Stimulated activated CD4-positive, alpha-beta T cell treated with anti-CD3 and anti-CD28 coated beads, Interleukin-12 subunit alpha, Interleukin-12 subunit beta, amount 100 ng/mL, for 4 hours (primary cell): ENCODE results near the gene XCL2.

ENCODE experiments used
- DNase-seq: peaks from one replicate; pipeline ENCODE4 v3.0.0-alpha.2; 2020

Gene XCL2

DNA sequence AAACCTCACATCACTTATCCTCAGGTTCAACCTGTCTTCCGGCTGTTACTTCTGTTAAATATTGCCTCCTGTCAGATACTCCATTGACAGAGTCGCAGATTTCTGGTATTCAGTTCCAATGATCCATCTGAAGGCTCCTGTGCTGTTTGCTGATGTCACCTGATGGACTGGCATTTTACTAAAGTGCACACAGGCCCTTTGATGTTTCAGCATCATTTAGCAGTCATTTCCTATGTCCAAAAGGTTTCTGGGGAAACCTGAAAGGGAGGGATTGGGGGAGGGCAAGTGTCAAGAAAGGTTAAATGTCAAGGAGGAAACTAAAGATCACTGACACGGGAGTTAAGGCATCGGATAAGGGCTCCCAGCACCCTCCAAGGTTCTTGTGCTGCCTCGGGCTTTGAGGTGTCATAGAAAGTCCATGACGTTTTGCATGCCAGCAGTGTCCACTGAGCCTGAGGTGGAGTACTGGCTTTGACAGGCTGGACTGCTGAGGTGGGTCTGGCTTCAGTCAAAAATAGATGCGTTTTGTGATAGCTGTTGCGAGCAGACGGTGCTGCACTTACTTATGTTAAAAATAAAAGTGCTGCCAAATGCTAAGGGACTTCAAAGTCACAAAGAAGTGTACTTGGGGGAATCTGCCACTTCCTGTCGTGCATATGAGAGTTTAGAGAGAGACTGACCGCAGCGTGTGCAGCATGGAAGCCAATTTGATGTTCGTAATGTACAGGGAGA is 30.8 kb downstream of the XCL2 start:
- DNase-seq, result no peak

DNA sequence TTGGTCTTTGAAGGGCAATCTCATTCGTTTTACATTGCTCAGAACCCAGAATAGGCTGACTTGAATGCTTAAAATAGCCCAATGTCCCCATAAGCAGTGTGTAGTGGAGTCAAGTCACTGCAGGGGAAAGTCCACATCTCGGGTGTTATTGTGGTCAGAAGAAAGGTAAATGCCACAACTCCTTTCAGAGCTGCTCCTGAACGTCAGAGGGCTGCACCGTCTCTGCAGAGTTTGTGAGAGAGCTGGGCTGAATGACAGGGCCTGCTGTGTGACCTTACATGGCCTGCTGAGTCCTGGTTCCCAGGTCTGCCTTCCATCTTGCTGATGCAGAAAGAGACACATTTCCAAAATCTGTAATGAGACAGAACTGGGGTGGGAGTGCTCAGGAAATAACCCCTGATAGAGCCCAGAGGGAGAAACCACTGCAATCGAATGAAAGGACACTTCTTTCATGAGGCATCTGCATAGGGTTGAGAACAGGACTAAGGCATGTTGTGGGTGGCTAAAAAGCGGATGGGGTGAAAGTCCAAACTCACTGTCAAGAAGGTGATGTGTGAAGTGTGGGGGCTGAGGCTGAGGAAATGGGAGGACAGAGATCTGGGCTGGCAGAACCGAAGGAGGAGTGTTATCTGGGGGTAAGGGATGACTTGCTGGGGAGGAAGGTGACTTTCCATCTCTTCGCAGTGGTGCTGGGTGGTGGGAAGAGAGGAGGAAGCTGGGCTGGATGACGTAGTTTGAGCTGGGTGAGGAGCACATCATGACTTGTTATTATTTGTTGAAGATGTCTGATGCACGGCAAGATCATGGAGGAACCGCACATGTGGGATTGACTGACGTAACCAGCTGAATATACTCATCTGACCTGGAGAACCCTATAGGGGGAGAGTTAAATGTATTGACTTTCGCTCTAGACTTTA is 33.7 kb downstream of the XCL2 start:
- no peak for DNase-seq

DNA sequence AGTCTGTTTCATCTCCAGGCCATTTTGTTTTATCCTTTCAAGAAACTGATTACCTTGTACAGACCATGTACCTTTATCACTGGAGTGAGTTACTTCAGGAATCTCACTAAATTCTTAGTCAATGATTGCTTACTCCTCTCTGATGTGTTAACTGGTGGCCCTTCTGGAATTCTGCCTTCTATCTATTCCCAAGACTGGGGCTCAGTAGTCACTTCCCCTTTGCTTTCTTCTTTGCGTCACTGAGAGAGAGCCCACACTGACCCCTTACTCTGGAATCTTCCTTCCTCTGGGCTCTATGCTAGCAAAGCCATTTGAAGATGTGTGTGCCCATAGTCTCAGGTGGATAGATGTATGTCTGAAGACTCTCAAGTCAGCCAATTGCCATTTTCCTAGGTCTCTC is 34.6 kb downstream of the XCL2 start:
- DNase-seq, result no peak

DNA sequence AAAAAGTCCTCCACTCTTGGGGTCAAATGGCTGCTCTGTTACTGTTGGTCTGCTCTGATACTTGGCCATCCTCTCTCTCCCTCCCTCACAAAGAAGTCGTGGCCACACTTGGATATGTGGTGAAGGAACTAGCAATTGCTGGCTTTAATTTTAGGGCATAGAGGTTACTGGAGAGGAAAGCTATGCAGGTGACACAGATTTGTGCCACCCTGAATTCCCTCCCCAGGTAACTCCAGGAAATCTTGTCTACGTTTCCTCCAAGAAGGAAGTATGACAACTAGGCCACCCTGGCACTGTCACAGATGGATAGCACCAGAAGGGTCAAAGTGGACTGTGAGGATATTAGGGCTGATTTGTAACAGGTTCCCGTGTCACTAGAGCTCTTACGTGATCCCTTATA is 36.0 kb downstream of the XCL2 start:
- no peak for DNase-seq

DNA sequence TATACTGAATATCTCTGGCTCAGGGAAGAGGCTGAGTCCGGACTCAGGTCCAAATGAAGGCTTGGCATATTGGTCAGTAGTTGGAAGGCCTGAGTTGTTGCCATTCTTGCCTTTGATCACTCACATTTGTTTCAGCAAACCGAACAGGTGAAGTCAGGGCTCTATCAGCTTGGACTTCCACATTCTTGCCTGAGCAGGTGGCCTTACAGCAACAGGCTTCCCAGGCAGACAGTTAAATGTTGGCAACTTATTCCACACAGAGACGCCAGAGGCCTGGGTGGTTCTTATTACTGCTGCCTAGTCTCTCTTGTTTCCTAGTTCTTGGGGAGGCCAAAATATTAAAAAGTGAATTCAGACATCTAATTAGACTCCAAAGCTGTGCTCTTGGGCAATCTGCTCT is 36.6 kb downstream of the XCL2 start:
- DNase-seq, result no peak

DNA sequence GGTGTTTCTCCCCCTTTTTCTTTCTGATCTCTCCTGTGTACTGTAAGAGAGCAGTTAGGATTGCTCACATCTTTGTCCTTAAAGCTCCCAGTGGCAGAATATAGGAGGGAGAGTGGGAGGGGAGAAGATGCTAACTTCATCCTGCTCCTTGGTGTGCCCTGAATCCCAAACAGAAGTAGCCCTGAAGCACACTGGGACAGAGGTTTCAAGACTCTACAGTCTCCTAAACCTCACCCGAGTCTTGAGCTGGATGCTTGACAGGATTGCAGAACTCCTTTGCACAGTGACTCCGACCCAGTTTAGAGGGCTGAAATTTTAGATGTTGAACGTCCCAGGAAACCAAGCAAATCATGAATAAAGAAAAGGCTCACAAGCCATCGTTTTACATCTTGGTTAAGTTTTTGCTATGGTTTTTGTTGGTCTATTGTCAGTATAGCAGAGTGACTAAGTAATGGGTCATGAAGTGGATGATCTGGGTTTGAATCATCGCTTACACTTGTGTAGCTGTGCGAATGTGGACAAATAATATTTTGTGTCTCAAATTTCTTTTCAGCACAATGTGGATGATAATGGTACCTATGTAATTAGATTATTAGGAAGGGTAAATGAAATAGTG is 37.5 kb downstream of the XCL2 start:
- DNase-seq, result no peak

DNA sequence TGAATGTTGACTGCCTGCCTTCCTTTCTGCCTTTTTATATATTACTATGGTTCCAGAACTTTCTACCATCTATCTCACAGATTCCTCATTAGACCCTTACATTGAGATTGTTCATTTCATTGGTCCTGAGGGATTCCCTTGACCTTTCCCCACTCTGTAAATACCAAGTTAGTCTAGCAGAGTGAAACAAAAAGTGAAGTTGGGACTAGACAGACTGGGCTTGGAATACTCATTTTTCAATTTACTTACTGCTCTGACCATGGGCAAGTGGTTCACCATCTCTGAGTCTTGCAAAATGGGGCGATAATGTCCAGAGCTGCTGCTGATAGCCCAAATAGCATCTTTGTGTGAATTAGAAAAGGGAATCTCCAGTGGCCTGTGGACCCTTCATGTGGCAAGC is 38.8 kb downstream of the XCL2 start:
- DNase-seq, result no peak

DNA sequence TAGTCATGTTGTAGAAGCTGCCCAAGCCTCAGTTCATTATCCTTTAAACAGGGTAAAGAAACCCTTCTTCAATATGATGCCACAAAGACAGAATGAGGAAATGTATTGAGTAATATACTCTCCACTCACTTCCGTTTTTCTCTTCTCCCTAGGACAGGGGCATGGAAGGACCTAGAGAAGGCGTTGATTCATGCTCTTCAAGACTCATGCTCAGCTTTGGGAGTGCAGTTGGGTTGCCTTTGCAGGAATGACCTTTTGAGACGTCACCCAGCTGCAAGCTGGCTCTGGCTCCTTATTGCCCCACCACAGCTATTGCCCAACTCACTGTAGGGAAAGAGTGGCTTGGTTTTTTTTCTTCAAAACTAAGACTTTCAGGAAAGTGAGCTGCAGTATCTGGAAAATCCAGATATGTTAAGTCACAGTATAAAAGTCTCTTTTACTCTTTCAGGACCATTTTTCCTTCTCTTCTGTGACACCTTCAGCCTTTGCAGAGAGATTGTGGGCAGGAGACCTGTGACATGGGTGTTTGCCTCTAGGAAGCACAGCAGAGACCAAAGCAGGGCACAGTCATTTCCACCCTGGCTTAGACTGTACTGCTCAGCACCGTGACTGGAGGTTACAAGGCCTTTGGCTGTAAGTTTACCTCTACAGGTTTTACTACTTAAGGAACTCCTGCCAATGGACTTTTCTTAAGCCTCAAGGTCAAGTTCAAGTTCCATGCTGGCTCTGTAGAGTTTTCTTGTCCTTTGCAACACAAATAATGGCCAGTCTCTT is 39.5 kb downstream of the XCL2 start:
- no peak for DNase-seq

DNA sequence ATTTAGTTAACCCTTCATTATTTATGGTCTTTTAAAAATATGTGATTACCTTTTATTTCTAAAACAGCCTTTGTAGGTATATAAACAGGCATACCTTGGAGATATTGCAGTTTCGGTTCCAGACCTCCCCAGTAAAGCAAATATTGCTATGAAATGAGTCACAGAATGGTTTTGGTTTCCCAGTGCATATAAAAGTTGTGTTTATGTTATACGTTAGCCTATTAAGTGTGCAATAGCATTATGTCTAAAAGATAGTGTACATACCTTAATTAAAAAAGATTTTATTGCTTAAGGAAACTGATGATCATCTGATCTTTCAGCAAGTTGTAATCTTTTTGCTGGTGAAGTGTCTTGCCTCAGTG is 44.1 kb downstream of the XCL2 start:
- DNase-seq, result no peak

DNA sequence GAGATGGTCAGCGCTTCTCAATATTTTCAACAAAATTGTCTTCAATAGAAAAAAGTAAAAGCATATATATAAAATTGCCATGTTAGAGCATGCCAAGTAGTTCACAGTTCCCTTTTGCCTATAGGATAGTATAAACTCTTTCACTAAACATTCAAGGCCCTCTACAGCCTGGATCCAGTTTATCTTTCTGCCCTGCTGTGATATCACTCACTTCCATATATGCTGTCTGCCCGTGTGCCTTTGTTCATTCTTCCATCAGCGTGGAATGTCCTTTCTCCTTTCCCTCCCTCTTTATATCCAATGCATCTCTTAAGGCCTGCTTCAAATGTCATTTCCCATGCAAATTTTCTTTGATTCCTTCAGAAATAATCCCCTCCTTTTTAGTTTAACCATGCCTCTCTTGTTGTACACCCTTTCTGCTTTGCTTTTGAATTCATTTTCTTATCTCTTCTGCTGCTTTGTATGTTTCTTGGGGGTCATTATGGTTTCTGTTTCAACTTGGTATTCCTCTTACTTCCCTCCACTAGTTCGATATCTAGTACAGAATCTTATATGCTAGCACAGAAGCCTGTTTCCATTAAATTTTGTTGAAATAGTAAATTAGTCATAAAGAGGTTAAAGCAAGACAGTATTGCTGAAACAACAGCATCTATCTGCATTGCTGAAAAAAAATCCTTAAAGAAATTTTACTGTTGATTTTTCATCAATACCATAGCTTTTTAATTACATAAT is 44.7 kb downstream of the XCL2 start:
- no peak for DNase-seq

DNA sequence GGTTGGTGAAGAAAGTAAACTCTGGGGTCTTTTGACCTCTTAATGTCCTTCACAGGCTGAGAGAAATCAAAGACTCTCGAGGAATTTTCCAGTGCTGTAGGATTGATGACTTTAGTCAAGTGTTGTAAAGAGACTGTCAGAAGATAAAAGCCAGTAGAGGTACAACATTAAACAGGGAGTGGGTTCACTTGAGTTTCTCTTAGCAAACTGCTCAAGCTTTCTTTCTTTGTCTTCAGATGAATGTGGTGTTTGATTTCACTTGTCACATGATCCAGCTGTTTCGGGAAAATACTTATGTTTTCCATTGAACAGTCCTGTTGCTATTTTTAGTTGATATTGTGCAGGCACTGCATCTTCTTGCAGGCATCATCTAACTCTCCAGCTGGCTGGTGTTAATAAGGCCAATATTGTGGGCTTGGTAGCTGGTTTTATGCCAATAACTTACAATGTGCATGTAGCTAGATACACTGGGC is 45.6 kb downstream of the XCL2 start:
- no peak for DNase-seq

DNA sequence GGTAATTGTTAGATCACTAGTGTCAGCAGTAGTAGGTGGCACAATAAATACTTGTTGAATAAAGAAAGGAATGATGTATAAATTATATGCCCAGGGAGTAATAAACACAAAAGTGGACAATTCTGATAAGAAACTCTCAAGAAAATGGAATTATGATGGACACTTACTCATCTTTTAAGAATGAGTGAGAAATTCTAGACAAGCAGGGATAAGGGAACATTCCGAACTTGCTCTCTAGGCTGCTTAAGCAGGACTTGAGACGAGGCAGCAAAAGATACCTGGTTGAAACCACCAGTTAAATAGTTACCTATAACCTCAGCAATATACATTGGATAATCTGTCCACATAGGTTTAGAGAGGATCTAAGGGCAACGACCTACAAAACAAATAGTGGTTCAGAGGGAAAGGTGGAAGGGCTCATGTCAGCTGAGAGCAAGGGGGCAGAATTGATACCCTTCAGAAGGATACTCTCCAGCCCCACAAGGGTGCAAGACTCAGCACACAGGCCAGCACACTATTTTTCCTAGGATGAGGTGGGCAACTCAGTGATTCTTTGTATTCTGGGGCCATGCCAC is 46.3 kb downstream of the XCL2 start:
- no peak for DNase-seq

DNA sequence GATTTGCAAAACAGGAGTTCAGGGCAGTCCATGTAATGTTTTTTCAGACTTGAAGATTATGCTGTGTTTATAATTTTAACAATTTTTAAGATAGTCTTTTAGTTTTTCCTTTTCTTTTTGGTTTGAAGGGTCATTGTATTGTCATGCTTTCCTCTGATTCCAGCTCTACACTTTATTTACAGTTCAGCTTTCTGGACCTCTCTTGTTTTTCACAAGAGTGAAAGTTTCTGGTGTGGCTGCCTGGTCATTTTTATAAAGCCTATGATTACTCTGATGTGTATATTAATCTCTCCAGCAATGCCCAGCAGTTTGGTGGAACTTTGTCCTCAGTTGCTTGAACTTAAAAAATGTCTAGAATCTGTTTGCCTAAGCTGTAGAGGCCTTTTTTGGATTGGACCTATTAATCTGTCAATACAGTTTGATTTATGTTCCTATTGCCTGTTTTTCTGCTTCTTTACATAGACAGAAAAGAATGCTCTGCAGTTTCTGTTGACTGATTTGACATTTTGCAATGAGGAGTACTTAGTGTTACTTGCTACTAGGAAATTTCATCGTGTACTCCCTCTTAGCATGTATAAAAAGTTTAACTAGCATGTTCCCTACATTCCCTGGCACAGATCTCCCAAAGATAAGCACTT is 52.2 kb downstream of the XCL2 start:
- no peak for DNase-seq
